Adipocyte (in vitro differentiated cells): ENCODE results near the gene WDR26.
A peak's percentile ranks its signal among the peaks of the same experiment; 100 is the strongest.
"Not testable (repeated sequence)": the region's sequence is repeated elsewhere in the genome, so short reads cannot be mapped to it uniquely, and the experiment has no call there.

Experiments
- DNase-seq: peaks from one replicate; pipeline ENCODE4 v3.0.0-alpha.2; 2015; ENCODE audit warnings: low read depth
- H3K27me3 ChIP-seq: replicated peaks from 2 replicates; pipeline ENCODE4 v1.7.0; 2013; ENCODE audit warnings: mild to moderate bottlenecking, low read length, moderate library complexity; ENCODE audit not compliant: control insufficient read depth, insufficient read depth
- H3K36me3 ChIP-seq: 2 replicates; pipeline ENCODE4 v1.7.0; 2013; ENCODE audit warnings: low read length, mild to moderate bottlenecking, moderate library complexity; ENCODE audit not compliant: control insufficient read depth, insufficient read depth, severe bottlenecking
- H3K4me1 ChIP-seq: 2 replicates; pipeline ENCODE4 v1.7.0; 2013; ENCODE audit warnings: mild to moderate bottlenecking, low read length, moderate library complexity; ENCODE audit not compliant: control insufficient read depth, insufficient read depth
- H3K4me3 ChIP-seq: 2 replicates; pipeline ENCODE4 v1.7.0; 2013; ENCODE audit warnings: mild to moderate bottlenecking, low read length, moderate library complexity
- H3K9ac ChIP-seq: 2 replicates; pipeline ENCODE4 v1.7.0; 2013; ENCODE audit warnings: mild to moderate bottlenecking, low read length, moderate library complexity
- H3K9me3 ChIP-seq: 2 replicates; pipeline ENCODE4 v1.7.0; 2013; ENCODE audit warnings: mild to moderate bottlenecking, low read length, moderate library complexity; ENCODE audit not compliant: control insufficient read depth

The WDR26 gene

GRCh38 chr1:224434691-224435317, at the start of gene WDR26:
Gene WDR26, minus strand, starts transcription at chr1:224434797.
- H3K4me3 ChIP-seq, result peak within 1 kb of the TSS; percentile 93
- H3K36me3 ChIP-seq, result peaks cover 9% of the 10 kb centered on the region
- H3K27me3 ChIP-seq, result no peaks in the 10 kb centered on the region
- peak within 1 kb of the TSS; percentile 94 for H3K9ac ChIP-seq
- no peaks in the 10 kb centered on the region for H3K9me3 ChIP-seq
- peak; percentile 94 for DNase-seq
- H3K4me1 ChIP-seq, result peaks cover 31% of the 10 kb centered on the region

- not testable (repeated sequence) for H3K4me1 ChIP-seq, H3K9me3 ChIP-seq, H3K27me3 ChIP-seq, H3K9ac ChIP-seq, H3K4me3 ChIP-seq, DNase-seq, H3K36me3 ChIP-seq
Observed at GRCh38 chr1:224483206-224483605, 48.6 kb upstream of the WDR26 start.

GRCh38 chr1:224482619-224483018, 48.0 kb upstream of the WDR26 start:
- Histone ChIP-seq H3K4me1 (no peaks in the 10 kb centered on the region), H3K4me3 (no peak overlapping the region), H3K27me3 (no peaks in the 10 kb centered on the region), H3K9me3 (no peaks in the 10 kb centered on the region), H3K9ac (no peak overlapping the region), H3K36me3 (no peaks in the 10 kb centered on the region)
- no peak for DNase-seq

DNA sequence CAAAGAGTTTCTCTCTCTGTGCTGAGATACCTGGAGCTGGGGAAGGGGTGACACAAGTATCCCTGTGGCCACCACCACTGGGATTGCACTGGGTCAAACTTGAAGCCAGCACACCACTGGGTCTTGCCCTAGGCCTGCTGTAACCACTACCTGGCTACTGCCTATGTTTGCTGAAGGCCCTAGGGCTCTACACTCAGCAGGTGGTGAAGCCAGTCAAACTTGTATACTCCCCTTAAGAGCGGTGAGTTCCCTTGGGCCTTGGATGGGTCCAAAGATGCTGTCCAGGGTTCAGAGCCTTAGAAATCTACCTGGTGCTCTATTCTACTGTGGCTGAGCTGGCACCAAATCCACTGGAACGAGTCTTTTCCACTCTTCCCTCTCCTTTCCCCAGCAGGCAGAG, 47.0 kb upstream of the WDR26 start:
- H3K9me3 ChIP-seq, result no peaks in the 10 kb centered on the region
- no peaks in the 10 kb centered on the region for H3K27me3 ChIP-seq
- no peak overlapping the region for H3K4me3 ChIP-seq
- no peaks in the 10 kb centered on the region for H3K4me1 ChIP-seq
- H3K9ac ChIP-seq, result no peak overlapping the region
- H3K36me3 ChIP-seq, result no peaks in the 10 kb centered on the region
- no peak for DNase-seq

DNA sequence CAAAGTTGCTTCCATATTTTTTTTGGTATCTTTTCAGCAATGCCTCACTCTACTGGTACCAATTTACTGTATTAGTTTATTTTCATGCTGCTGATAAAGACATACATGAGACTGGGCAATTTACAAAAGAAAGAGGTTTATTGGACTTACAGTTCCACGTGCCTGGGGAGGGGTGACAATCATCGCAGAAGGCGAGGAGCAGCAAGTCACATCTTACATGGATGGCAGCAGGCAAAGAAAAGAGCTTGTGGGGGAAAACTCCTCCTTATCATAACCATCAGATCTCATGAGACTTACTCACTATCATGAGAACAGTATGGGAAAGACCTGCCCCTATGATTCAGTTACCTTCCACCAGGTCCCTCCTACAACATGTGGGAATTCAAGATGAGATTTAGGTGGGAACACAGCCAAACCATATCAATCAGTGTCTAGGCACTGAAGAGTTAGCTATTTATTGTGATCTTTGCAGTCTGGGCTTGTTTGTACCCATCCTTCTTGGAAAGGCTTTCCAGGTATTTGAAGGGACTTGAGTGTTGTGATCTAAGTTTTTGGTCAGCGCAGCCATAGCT, 46.4 kb upstream of the WDR26 start:
- not testable (repeated sequence) for H3K4me1 ChIP-seq, H3K4me3 ChIP-seq, H3K9ac ChIP-seq, DNase-seq, H3K36me3 ChIP-seq, H3K9me3 ChIP-seq, H3K27me3 ChIP-seq

DNA sequence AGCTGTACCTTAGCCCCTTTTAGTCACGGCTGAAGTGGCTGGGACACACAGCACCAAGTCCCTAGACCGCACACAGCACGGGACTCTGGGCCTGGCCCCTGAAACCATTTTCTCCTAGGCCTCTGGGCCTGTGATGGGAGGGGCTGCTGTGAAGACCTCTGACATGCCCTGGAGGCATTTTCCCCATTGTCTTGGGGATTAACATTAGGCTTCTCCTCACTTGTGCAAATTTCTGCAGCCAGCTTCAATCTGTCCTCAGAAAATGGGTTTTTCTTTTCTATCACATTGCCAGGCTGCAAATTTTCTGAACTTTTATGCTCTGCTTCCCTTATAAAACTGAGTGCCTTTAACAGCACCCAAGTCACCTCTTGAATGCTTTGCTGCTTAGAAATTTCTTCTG, 45.6 kb upstream of the WDR26 start:
- not testable (repeated sequence) for H3K9ac ChIP-seq, H3K36me3 ChIP-seq, H3K27me3 ChIP-seq, H3K4me3 ChIP-seq, H3K4me1 ChIP-seq, H3K9me3 ChIP-seq, DNase-seq

GRCh38 chr1:224472806-224473205, 38.2 kb upstream of the WDR26 start:
- no peaks in the 10 kb centered on the region for H3K36me3 ChIP-seq

GRCh38 chr1:224466154-224466553, 31.6 kb upstream of the WDR26 start:
- H3K4me1 ChIP-seq, result no peaks in the 10 kb centered on the region
- no peaks in the 10 kb centered on the region for H3K27me3 ChIP-seq
- no peak overlapping the region for H3K4me3 ChIP-seq
- H3K9ac ChIP-seq, result no peak overlapping the region
- no peak for DNase-seq
- peaks cover 3% of the 10 kb centered on the region for H3K9me3 ChIP-seq
- no peaks in the 10 kb centered on the region for H3K36me3 ChIP-seq

More at GRCh38 chr1:224472806-224473205, 38.2 kb upstream of the WDR26 start:
- Histone ChIP-seq H3K4me3 (no peak overlapping the region), H3K4me1 (no peaks in the 10 kb centered on the region), H3K9ac (no peak overlapping the region), H3K9me3 (peaks cover 3% of the 10 kb centered on the region), H3K27me3 (no peaks in the 10 kb centered on the region)
- DNase-seq, result no peak

GRCh38 chr1:224459966-224460365, 25.4 kb upstream of the WDR26 start:
- Histone ChIP-seq H3K4me1 (peaks cover 15% of the 10 kb centered on the region), H3K27me3 (no peaks in the 10 kb centered on the region), H3K36me3 (no peaks in the 10 kb centered on the region), H3K4me3 (no peak overlapping the region), H3K9ac (no peak overlapping the region), H3K9me3 (no peaks in the 10 kb centered on the region)
- no peak for DNase-seq

- no peak overlapping the region for H3K4me3 ChIP-seq
- no peak for DNase-seq
- no peaks in the 10 kb centered on the region for H3K9me3 ChIP-seq
- no peaks in the 10 kb centered on the region for H3K27me3 ChIP-seq
- H3K9ac ChIP-seq, result no peak overlapping the region
- H3K36me3 ChIP-seq, result no peaks in the 10 kb centered on the region
- H3K4me1 ChIP-seq, result peaks cover 15% of the 10 kb centered on the region
Observed at GRCh38 chr1:224458996-224459395, 24.4 kb upstream of the WDR26 start.

- no peak for DNase-seq
- Histone ChIP-seq H3K36me3 (no peaks in the 10 kb centered on the region), H3K9me3 (no peaks in the 10 kb centered on the region), H3K4me3 (no peak overlapping the region), H3K9ac (no peak overlapping the region), H3K27me3 (no peaks in the 10 kb centered on the region), H3K4me1 (peaks cover 15% of the 10 kb centered on the region)
Observed at GRCh38 chr1:224458296-224458695, 23.7 kb upstream of the WDR26 start.

- Histone ChIP-seq H3K4me3 (no peak overlapping the region), H3K9me3 (no peaks in the 10 kb centered on the region), H3K36me3 (no peaks in the 10 kb centered on the region), H3K9ac (peak overlapping the region; percentile 54), H3K27me3 (no peaks in the 10 kb centered on the region), H3K4me1 (peaks cover 15% of the 10 kb centered on the region)
- no peak for DNase-seq
Observed at GRCh38 chr1:224457782-224458144, 23.2 kb upstream of the WDR26 start.
